GM21825 (cell line): ENCODE measurements around the gene OPN3.

ENCODE experiments used
- ATAC-seq: cut with Tn5 transposase; IDR thresholded peaks from one replicate; pipeline ENCODE4 v1.9.1; 2021; ENCODE audit warnings: mild to moderate bottlenecking, moderate library complexity; ENCODE audit not compliant: unreplicated experiment

OPN3 gene

DNA sequence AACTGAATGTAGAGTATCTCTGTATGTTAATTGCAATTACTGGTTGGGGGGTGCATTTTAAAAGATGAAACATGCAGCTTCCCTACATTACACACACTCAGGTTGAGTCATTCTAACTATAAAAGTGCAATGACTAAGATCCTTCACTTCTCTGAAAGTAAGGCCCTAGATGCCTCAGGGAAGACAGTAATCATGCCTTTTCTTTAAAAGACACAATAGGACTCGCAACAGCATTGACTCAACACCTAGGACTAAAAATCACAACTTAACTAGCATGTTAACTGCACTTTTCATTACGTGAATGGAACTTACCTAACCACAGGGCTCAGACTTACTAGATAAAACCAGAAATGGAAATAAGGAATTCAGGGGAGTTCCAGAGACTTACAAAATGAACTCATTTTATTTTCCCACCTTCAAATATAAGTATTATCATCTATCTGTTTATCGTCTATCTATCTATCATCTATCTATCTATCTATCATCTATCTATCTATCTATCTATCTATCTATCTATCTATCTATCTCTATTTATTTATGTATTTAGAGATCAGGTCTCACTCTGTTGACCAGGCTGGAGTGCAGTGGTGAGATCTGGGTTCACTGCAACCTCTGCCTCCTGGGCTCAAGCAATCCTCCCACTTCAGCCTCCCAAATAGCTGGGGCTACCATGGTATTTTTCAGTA, 47.8 kb downstream of the OPN3 start:
- peak; percentile 67 for ATAC-seq

DNA sequence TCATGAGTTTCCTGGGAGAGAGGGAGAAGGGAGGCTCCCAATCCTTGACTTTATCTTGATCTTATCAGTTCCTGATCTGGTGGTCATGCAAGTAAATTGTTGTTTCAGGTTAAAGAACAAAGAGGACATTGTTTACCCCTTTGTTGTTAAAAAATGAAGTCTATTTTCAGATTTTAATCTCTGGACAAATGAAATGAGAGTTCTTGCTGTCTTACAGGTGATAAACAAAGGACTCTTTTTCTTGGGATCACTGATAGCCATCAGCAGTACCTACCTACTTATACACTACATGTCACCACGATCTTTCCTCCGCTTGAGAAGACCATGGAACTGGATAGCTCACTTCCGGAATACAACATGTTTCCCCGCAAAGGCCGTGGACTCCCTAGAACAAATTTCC, 48.4 kb downstream of the OPN3 start:
- no peak for ATAC-seq

DNA sequence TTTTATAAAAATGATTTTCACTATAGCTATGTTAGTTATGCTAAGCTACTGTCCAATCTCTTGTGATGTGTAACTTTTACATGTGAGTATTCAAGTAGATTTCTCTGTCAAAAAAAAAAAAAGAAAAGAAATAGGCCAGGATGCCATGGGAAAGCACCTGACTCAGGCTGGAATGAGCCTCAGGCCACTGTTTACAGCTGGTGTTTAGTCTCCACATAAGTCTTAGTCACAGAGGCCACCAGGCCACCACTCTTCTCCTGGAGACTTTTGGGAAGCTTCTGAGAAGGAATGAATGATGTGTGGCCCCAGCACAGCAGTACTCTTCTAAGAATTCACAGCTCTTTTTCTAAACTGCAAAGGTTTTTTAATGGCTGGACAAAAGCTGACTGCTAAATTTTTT, 48.9 kb downstream of the OPN3 start:
- ATAC-seq = no peak

DNA sequence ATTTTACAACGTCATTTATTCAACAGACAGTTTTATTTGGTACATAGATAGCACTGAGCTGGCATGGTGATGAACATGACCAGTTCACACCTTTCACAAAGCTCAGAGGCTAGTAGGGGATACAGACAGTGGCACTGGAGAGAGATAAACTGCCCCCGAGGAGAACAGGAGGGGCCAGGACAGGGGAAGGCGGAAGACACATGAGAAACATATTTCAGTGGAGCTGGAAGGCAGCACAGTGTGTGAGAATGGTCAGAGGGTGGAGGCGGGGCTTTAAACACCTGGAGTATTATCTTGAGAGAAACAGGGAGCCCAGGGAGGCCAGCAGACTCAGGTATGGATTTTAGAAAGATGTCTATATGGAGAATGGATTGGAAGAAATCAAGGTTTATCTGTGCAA, 49.5 kb downstream of the OPN3 start:
- ATAC-seq = no peak

DNA sequence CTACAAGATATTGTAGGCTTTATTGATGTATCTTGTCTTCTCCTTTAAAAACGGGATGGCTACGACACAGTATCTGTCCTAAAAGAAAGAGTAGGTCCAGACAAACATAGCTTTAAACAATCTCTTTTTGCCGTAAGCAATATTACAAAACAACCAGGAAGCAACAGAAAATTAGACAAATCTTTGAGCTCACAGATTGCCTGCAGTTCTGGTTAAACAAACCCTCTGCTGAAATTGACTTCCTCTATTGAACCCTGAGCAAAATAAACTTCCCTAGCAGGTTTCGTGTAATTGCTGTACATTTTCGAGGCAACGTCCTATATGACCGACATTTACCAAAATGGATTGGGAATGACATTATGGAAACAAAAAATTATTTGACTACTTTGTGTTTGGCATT, 50.6 kb downstream of the OPN3 start:
- ATAC-seq = no peak

DNA sequence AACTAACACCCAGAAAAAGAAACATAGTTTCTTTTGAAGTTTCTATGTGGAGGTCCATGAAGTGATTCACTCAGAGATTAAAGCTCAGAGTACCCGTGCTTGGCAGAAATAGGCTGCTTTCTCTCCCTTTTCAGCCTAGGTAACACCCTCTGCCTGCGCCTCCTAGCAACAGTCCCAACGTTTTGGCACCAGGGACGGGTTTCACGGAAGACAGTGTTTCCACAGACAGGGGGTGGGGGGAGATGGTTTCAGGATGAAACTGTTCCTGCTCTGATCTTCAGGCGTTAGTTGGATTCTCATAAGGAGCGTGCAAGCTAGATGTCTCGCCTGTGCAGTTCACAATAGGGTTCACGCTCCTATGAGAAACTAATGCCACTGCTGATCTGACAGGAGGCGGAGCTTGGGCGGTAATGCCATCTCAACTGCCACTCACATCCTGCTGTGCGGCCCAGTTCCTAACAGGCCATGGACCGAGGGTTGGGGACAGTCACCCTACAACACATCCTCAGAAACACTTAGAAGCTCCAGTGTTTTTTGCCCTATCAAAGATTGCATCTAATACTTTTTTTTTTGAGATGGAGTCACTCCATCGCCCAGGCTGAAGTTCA, 53.2 kb downstream of the OPN3 start:
- ATAC-seq = no peak

DNA sequence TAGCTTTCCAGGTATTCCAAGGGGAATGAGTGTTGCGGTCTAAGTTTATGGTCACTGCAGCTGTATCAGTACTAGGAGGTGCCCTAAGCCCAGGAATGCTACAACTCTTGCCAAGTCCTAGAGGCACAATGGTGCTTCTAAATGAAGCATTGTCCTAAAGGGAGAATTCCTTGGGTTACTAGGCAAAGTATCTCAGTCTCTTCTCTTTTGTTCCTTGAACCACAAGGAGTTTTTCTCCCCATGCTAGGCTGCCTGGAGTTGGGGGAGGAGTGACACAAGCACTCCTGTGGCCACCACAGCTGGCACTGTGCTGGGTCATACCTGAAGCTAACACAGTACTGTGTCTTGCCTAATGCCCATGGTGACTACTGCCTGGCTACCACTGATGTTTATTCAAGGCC, 57.2 kb downstream of the OPN3 start:
- no peak for ATAC-seq

DNA sequence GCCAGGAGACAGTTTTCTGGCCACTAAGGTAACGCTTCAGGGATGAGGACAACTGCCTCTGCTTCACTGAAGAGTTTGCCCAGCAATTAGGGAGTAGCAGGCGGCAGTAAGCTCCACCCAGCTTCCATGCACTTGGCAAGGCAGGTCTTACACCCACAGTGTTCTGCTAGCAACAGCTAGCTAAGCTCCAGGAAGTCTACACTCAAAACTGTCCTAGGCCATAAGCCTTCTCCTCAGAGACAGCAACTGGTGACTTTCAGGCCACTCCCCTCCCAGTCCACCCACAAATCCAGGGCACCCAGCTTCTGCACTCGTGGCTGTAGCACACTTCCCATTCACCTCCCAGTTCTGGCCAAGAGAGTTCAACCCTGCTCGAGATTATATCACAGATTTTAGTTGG, 60.7 kb downstream of the OPN3 start:
- ATAC-seq = no peak

DNA sequence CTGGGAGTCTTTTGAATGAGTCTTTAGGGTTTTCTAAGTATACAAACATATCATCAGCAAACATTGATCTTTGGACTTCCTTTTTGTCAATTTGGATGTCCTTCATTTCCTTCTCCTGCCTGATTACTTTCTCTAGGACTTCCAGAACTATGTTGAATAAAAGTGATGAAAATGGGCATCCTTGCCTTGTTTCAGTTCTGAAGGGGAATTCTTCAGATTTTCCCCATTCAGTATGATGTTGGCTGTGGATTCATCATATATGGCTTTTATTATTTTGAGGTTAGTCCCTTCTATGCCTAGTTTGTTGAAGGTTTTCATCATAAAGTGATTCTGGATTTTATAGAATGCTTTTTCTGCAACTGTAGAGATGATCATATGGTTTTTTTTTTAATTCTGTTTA, 66.0 kb downstream of the OPN3 start:
- no peak for ATAC-seq

DNA sequence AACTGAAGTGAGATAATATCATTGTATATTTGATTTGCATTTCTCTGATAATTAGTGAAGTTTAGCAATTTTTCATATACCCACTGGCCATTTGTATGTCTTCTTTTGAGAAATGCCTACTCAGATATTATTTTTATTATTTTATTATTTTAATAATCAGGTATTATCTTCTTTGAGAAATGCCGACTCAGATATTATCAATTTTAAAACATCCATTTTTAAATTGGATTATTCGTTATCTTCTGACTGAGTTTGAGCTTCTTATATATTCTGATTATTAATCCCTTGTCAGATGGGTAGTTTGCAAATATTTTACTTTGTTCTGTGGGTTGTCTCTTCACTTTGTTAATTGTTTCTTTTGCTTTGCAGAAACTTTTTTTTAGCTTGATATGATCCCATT, 70.3 kb downstream of the OPN3 start:
- no peak for ATAC-seq

DNA sequence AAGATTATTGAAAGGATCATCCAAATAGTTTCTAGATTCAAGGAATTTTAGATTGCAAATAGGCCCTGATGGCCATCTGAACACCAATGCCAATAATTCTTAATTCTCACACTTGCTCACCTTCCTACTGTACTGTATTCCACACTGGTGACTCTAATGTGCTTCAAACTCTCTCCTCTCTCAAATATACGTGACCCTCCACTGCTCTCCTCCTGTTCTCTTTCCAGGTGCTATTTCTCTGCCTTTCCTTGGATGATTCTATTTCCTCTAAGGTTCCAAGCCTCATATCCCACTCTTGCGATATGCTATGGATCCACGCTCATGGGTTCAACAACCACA, 79.4 kb downstream of the OPN3 start:
- ATAC-seq = no peak

DNA sequence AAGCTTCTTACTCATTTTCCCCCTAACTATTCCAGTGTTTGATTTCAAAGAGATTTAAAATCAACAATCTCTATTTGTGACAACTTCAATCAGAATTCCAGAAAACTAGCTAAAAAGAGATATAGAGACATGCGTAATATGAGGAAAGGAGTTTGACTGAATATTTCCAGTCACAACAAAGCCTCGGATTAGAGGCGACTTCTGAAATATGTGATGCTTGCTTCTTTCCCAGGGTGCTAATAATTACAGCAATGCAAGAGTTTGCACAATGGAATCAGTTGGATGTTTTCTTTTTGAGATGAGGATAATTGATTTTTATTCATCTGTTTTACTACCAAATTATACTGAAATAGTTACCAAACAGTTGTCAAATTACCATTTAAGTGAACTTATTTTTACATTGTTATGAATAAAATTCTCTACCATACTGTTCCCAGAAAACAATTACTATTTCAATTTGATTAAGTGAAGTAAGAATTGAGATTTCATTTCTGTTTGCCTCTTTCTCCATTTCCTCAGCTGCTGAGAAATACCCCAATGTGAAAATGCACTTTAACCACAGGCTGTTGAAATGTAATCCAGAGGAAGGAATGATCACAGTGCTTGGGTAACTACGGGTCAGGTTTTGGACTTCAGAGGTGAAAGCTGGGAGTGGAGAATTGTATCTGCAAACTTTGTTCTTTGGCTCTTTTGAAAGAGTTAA, 79.9 kb downstream of the OPN3 start:
- ATAC-seq = no peak

DNA sequence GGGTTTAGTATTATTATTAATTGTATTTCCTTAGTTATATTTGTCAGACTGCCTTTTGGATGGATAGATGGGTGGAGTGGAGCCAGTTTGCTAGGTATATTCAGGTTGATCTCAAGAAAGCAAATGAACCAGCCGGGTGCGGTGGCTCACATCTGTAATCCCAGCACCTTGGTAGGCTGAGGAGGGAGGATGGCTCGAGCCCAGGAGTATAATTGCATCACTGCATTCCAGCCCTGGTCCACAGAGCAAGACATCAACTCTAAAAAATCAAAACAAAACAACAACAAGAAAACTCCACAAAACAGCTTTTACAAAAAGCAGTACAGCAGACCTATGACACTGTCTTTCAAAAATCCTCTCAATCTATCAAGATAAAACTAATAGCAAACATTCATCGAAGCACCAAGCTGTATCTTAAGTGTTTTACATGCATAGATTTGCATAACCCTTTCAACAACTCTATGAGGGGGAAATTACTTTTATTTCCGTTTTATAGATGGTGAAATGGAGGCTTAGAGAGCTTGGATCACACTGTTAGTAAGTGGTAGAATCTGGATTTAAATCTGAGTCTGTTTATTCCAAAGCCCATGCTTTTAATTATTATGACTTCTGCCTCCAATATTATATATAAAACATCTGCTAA, 82.5 kb downstream of the OPN3 start:
- no peak for ATAC-seq

DNA sequence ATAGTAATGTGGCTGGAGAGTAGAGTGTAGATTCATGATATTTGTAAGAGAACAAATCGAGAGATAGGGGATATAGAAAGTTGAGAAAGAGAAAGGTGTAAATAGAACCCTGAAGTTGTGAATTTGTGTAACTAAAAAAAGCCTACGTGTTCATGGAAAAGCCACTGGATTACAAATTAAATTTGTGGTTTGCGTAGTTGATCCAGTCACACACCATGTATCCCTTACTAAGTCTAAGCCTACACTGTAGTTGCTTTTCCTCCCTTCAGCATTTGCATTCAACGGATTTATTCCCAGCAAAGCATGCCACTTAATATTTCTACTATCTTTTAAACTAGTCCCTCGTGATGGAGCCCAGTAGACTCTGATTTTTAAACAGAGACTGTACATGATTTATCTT, 83.1 kb downstream of the OPN3 start:
- no peak for ATAC-seq

DNA sequence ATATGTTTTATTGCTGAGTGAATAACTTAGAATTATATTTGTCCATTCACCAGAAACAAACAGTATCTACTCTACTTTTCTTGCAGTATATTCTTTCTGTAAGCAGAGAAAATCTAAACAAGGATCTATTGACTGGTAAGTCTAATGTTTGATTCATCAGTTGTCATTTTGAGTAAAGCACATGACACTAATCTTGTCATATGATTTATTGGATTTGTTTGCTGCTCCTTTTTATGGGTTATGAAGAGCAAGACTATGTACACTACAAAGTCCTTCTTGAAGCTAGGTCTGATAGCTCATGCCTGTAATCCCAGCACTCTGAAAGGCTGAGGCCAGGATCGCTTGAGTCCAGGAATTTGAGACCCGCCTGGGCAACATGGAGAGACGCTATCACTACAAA, 84.6 kb downstream of the OPN3 start:
- ATAC-seq = no peak

DNA sequence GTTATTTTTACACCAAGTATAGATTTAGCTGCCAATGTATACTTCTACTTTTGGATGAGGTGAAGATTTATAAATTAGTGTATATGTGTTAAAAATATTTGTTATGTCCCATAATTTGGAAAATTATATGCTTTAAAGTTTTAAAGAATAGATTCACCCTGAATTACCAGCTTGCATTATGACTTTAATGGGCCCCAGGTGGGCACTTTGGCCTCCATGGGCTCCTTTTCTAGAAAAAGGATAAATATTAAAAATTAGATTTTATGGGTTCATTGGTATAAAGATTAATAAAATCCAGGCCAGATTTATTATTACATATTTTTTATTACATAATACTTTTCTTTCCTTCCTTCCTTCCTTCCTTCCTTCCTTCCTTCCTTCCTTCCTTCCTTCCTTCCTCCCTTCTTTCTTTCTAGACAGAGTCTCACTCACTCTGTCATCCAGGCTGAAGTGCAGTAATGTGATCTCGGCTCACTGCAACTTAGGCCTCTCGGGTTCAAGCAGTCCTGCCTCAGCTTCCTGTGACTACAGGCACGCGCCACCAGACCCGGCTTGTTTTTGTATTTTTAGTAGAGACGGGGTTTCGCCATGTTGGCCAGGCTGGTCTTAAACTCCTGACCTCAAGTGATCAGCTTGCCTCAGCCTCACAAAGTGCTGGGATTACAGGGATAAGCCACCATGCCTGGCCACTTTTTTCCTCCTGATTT, 86.1 kb downstream of the OPN3 start:
- ATAC-seq = no peak

DNA sequence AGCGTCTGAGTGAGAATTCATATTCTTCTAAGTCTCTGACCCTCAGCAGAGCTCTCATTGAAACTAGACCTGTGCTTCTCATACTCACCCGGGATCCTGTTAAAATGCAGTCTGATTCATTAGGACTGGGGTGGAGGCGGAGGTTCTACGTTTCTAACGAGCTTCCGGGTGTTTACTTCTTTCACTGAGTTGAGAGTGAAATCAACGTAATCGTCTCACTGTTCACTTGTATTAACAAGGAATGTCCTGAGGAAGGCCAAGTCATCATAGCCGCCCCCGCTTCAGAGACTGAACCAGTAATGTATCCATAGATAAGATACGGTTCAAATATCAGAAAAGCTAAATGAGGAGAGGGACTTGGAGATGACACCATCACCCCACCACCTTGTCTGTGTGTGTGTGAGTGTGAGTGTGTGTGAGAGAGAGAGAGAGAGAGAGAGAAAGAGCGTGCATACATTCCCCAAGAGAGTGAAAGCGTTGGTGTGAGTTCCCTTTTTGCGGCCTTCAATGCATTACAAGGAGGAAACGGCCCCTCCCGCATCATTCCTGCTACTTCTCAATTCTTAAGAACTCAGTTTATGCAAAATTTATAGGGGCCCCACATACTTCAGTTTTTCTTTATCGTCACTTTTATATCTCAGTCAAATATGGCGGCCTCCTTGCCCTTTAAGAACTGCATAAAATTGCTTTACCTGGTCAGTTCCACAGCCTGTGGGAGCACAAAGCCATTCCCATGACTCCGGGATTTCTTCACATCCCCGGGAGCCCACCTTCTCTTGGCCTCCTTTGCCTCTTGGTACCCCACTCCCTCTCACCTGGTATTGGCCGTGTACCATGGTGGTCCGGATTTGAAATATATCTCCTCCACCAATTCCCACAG, 88.2 kb downstream of the OPN3 start:
- peak; percentile 84 for ATAC-seq

DNA sequence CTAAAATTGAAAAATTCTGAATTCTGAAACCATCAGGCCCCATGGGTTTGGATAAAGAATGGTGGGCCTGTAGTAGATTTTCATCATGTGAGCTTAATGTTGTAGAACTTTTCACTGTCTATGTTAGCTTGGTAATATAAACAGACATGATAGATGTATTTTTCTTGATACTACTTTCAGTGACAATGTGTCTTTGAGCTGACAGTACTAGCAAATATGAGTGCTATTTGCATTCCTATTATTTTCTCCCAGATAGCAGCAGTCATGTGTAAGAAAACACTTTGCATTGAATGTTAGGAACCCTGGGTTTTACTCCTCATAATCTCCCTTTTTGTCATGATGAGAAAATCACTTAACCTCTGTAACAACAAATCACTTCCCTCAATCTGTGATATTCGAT, 89.9 kb downstream of the OPN3 start:
- ATAC-seq = no peak

DNA sequence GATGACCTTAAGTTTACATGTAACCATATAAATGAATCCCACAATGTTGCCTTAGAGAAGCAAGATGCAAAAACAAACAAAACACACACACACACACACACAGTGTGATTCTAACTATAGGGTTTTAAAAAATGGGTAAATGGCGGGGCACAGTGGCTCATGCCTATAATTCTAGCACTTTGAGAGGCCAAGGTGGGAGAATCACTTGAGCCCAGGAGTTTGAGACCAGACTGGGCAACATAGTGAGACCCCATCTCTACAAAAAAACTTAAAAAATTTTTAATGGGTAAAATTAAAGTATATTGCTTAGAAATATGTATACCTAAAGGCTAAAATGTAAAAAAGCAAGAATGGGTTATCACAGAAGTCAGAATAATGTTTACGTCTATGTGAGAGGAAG, 92.2 kb downstream of the OPN3 start:
- no peak for ATAC-seq
